ENCODE measurements around the gene UBE2D1.
A peak's percentile ranks its signal among the peaks of the same experiment; 100 is the strongest.

The UBE2D1 gene

GRCh38 chr10:58335306-58336005 lies 650 bp downstream of the UBE2D1 start:
- peaks cover 10 to 11% of the 10 kb centered on the region in 2 donors for H3K4me1 ChIP-seq (ENCODE audit: control insufficient read depth in 2 of 2, insufficient read depth in 2 of 2, low read length in 2 of 2)
- peak overlapping the region; percentile 87 to 89 for H3K9ac ChIP-seq (ENCODE audit: low read depth in 1 of 2, low read length in 2 of 2)
- no peaks in the 10 kb centered on the region for H3K36me3 ChIP-seq (ENCODE audit: control insufficient read depth in 2 of 2, insufficient read depth in 2 of 2, low read length in 2 of 2)
- no peaks in the 10 kb centered on the region for H3K9me3 ChIP-seq (ENCODE audit: control insufficient read depth in 2 of 2, low read length in 2 of 2)
- H3K27me3 ChIP-seq (ENCODE audit: control insufficient read depth in 2 of 2, insufficient read depth in 2 of 2, low read length in 2 of 2): no peaks in the 10 kb centered on the region
- peak overlapping the region; percentile 71 to 77 for H3K27ac ChIP-seq (ENCODE audit: low read depth in 2 of 2, low read length in 2 of 2)
- H3K4me3 ChIP-seq (ENCODE audit: low read length in 2 of 2): peak overlapping the region; percentile 88 to 94

- Histone ChIP-seq H3K9ac (ENCODE audit: low read depth in 1 of 2, low read length in 2 of 2) (no peak overlapping the region), H3K27ac (ENCODE audit: low read depth in 2 of 2, low read length in 2 of 2) (no peak overlapping the region), H3K4me3 (ENCODE audit: low read length in 2 of 2) (peak overlapping the region; percentile 88 to 94), H3K9me3 (ENCODE audit: control insufficient read depth in 2 of 2, low read length in 2 of 2) (no peaks in the 10 kb centered on the region), H3K36me3 (ENCODE audit: control insufficient read depth in 2 of 2, insufficient read depth in 2 of 2, low read length in 2 of 2) (no peaks in the 10 kb centered on the region), H3K27me3 (ENCODE audit: control insufficient read depth in 2 of 2, insufficient read depth in 2 of 2, low read length in 2 of 2) (no peaks in the 10 kb centered on the region), H3K4me1 (ENCODE audit: control insufficient read depth in 2 of 2, insufficient read depth in 2 of 2, low read length in 2 of 2) (peaks cover 10 to 11% of the 10 kb centered on the region in 2 donors)
Measured at GRCh38 chr10:58336242-58336641, 1.4 kb downstream of the UBE2D1 start.

GRCh38 chr10:58341422-58341821 lies 6.6 kb downstream of the UBE2D1 start:
- no peaks in the 10 kb centered on the region for H3K27me3 ChIP-seq (ENCODE audit: control insufficient read depth in 2 of 2, insufficient read depth in 2 of 2, low read length in 2 of 2)
- no peaks in the 10 kb centered on the region for H3K9me3 ChIP-seq (ENCODE audit: control insufficient read depth in 2 of 2, low read length in 2 of 2)
- no peak overlapping the region for H3K9ac ChIP-seq (ENCODE audit: low read depth in 1 of 2, low read length in 2 of 2)
- H3K36me3 ChIP-seq (ENCODE audit: control insufficient read depth in 2 of 2, insufficient read depth in 2 of 2, low read length in 2 of 2): no peaks in the 10 kb centered on the region
- no peak overlapping the region for H3K4me3 ChIP-seq (ENCODE audit: low read length in 2 of 2)
- no peak overlapping the region for H3K27ac ChIP-seq (ENCODE audit: low read depth in 2 of 2, low read length in 2 of 2)
- peaks cover 0 to 2% of the 10 kb centered on the region in 2 donors for H3K4me1 ChIP-seq (ENCODE audit: control insufficient read depth in 2 of 2, insufficient read depth in 2 of 2, low read length in 2 of 2)

- Histone ChIP-seq H3K27me3 (ENCODE audit: control insufficient read depth in 2 of 2, insufficient read depth in 2 of 2, low read length in 2 of 2) (no peaks in the 10 kb centered on the region), H3K9ac (ENCODE audit: low read depth in 1 of 2, low read length in 2 of 2) (no peak overlapping the region), H3K36me3 (ENCODE audit: control insufficient read depth in 2 of 2, insufficient read depth in 2 of 2, low read length in 2 of 2) (peaks cover 0 to 4% of the 10 kb centered on the region in 2 donors), H3K27ac (ENCODE audit: low read depth in 2 of 2, low read length in 2 of 2) (no peak overlapping the region), H3K9me3 (ENCODE audit: control insufficient read depth in 2 of 2, low read length in 2 of 2) (no peaks in the 10 kb centered on the region), H3K4me1 (ENCODE audit: control insufficient read depth in 2 of 2, insufficient read depth in 2 of 2, low read length in 2 of 2) (peaks cover 0 to 2% of the 10 kb centered on the region in 2 donors), H3K4me3 (ENCODE audit: low read length in 2 of 2) (no peak overlapping the region)
Measured at GRCh38 chr10:58341947-58342346, 7.1 kb downstream of the UBE2D1 start.

GRCh38 chr10:58347967-58348366 lies 13.2 kb downstream of the UBE2D1 start:
- no peak overlapping the region for H3K27ac ChIP-seq (ENCODE audit: low read depth in 2 of 2, low read length in 2 of 2)
- H3K4me1 ChIP-seq (ENCODE audit: control insufficient read depth in 2 of 2, insufficient read depth in 2 of 2, low read length in 2 of 2): no peaks in the 10 kb centered on the region
- no peaks in the 10 kb centered on the region for H3K27me3 ChIP-seq (ENCODE audit: control insufficient read depth in 2 of 2, insufficient read depth in 2 of 2, low read length in 2 of 2)
- no peaks in the 10 kb centered on the region for H3K9me3 ChIP-seq (ENCODE audit: control insufficient read depth in 2 of 2, low read length in 2 of 2)
- H3K9ac ChIP-seq (ENCODE audit: low read depth in 1 of 2, low read length in 2 of 2): no peak overlapping the region
- no peak overlapping the region for H3K4me3 ChIP-seq (ENCODE audit: low read length in 2 of 2)
- H3K36me3 ChIP-seq (ENCODE audit: control insufficient read depth in 2 of 2, insufficient read depth in 2 of 2, low read length in 2 of 2): peaks cover 0 to 4% of the 10 kb centered on the region in 2 donors

- H3K9me3 ChIP-seq (ENCODE audit: control insufficient read depth in 2 of 2, low read length in 2 of 2): no peaks in the 10 kb centered on the region
- peaks cover 0 to 4% of the 10 kb centered on the region in 2 donors for H3K36me3 ChIP-seq (ENCODE audit: control insufficient read depth in 2 of 2, insufficient read depth in 2 of 2, low read length in 2 of 2)
- no peak overlapping the region for H3K9ac ChIP-seq (ENCODE audit: low read depth in 1 of 2, low read length in 2 of 2)
- no peaks in the 10 kb centered on the region for H3K27me3 ChIP-seq (ENCODE audit: control insufficient read depth in 2 of 2, insufficient read depth in 2 of 2, low read length in 2 of 2)
- H3K4me3 ChIP-seq (ENCODE audit: low read length in 2 of 2): no peak overlapping the region
- H3K4me1 ChIP-seq (ENCODE audit: control insufficient read depth in 2 of 2, insufficient read depth in 2 of 2, low read length in 2 of 2): no peaks in the 10 kb centered on the region
- no peak overlapping the region for H3K27ac ChIP-seq (ENCODE audit: low read depth in 2 of 2, low read length in 2 of 2)
Measured at GRCh38 chr10:58348571-58349033, 13.8 kb downstream of the UBE2D1 start.

GRCh38 chr10:58350023-58350422 lies 15.2 kb downstream of the UBE2D1 start:
- H3K27ac ChIP-seq (ENCODE audit: low read depth in 2 of 2, low read length in 2 of 2): no peak overlapping the region
- no peaks in the 10 kb centered on the region for H3K27me3 ChIP-seq (ENCODE audit: control insufficient read depth in 2 of 2, insufficient read depth in 2 of 2, low read length in 2 of 2)
- H3K4me3 ChIP-seq (ENCODE audit: low read length in 2 of 2): no peak overlapping the region
- no peaks in the 10 kb centered on the region for H3K9me3 ChIP-seq (ENCODE audit: control insufficient read depth in 2 of 2, low read length in 2 of 2)
- H3K9ac ChIP-seq (ENCODE audit: low read depth in 1 of 2, low read length in 2 of 2): no peak overlapping the region
- no peaks in the 10 kb centered on the region for H3K4me1 ChIP-seq (ENCODE audit: control insufficient read depth in 2 of 2, insufficient read depth in 2 of 2, low read length in 2 of 2)
- peaks cover 0 to 4% of the 10 kb centered on the region in 2 donors for H3K36me3 ChIP-seq (ENCODE audit: control insufficient read depth in 2 of 2, insufficient read depth in 2 of 2, low read length in 2 of 2)

- Histone ChIP-seq H3K9me3 (ENCODE audit: control insufficient read depth in 2 of 2, low read length in 2 of 2) (no peaks in the 10 kb centered on the region), H3K27me3 (ENCODE audit: control insufficient read depth in 2 of 2, insufficient read depth in 2 of 2, low read length in 2 of 2) (no peaks in the 10 kb centered on the region), H3K27ac (ENCODE audit: low read depth in 2 of 2, low read length in 2 of 2) (no peak overlapping the region), H3K36me3 (ENCODE audit: control insufficient read depth in 2 of 2, insufficient read depth in 2 of 2, low read length in 2 of 2) (peaks cover 0 to 4% of the 10 kb centered on the region in 2 donors), H3K9ac (ENCODE audit: low read depth in 1 of 2, low read length in 2 of 2) (no peak overlapping the region), H3K4me3 (ENCODE audit: low read length in 2 of 2) (no peak overlapping the region), H3K4me1 (ENCODE audit: control insufficient read depth in 2 of 2, insufficient read depth in 2 of 2, low read length in 2 of 2) (no peaks in the 10 kb centered on the region)
Measured at GRCh38 chr10:58350619-58351323, 16.0 kb downstream of the UBE2D1 start.

GRCh38 chr10:58351616-58352578 lies 17.1 kb downstream of the UBE2D1 start:
- H3K4me3 ChIP-seq (ENCODE audit: low read length in 2 of 2): no peak overlapping the region
- H3K9me3 ChIP-seq (ENCODE audit: control insufficient read depth in 2 of 2, low read length in 2 of 2): no peaks in the 10 kb centered on the region
- H3K4me1 ChIP-seq (ENCODE audit: control insufficient read depth in 2 of 2, insufficient read depth in 2 of 2, low read length in 2 of 2): no peaks in the 10 kb centered on the region
- H3K36me3 ChIP-seq (ENCODE audit: control insufficient read depth in 2 of 2, insufficient read depth in 2 of 2, low read length in 2 of 2): no peaks in the 10 kb centered on the region
- H3K27ac ChIP-seq (ENCODE audit: low read depth in 2 of 2, low read length in 2 of 2): no peak overlapping the region
- no peaks in the 10 kb centered on the region for H3K27me3 ChIP-seq (ENCODE audit: control insufficient read depth in 2 of 2, insufficient read depth in 2 of 2, low read length in 2 of 2)
- no peak overlapping the region for H3K9ac ChIP-seq (ENCODE audit: low read depth in 1 of 2, low read length in 2 of 2)

All from mucosa of rectum (tissue), 2 donors.